ENCODE measurements around the gene CSRP2. TPM values are rescaled to one million over a fixed set of nuclear protein-coding genes. Genes with fewer than 3 reads are reported as not detected.

The CSRP2 gene
- total RNA-seq, 4 donors from 2014 or later = 1.9 to 9.6 (median 8.3) TPM

GRCh38 chr12:76908303-76909017 lies 29.6 kb upstream of the CSRP2 start:
- intact Hi-C loops (cut with DNase I; ENCODE audit: low total_unique reads) (no loop called here), in situ Hi-C loops (cut with MboI; ENCODE audit: low pct_ligation_motif_present in 1 of 4, low pct_unique_long_range_greater_than_20kb in 1 of 4, low sequenced_read_pairs in 3 of 4) (loop anchor here in 1 of 4 donors (25.0 kb wide), 2 partner anchors 96 to 296 kb away; no protein-coding TSS in a partner anchor)
- no peaks in the 10 kb centered on the region for H3K4me1 ChIP-seq
- no peak for DNase-seq
- WGBS, 2 donors (ENCODE audit: low coverage in 1 of 2) = 82 to 92% methylated on average over 4 to 5 of the region's 6 CpGs
- H3K27ac ChIP-seq = no peak overlapping the region
- H3K36me3 ChIP-seq = no peaks in the 10 kb centered on the region
- H3K9me3 ChIP-seq = no peaks in the 10 kb centered on the region
- H3K27me3 ChIP-seq = no peaks in the 10 kb centered on the region
- TF ChIP-seq CTCF (IDR thresholded peaks at IDR 0.05) (no peak), EP300 (IDR thresholded peaks at IDR 0.05; ENCODE audit: low read depth) (no peak), POLR2AphosphoS5 (IDR thresholded peaks at IDR 0.05) (no peak), POLR2A (IDR thresholded peaks at IDR 0.05) (no peak)
- no peak overlapping the region for H3K4me3 ChIP-seq

DNA sequence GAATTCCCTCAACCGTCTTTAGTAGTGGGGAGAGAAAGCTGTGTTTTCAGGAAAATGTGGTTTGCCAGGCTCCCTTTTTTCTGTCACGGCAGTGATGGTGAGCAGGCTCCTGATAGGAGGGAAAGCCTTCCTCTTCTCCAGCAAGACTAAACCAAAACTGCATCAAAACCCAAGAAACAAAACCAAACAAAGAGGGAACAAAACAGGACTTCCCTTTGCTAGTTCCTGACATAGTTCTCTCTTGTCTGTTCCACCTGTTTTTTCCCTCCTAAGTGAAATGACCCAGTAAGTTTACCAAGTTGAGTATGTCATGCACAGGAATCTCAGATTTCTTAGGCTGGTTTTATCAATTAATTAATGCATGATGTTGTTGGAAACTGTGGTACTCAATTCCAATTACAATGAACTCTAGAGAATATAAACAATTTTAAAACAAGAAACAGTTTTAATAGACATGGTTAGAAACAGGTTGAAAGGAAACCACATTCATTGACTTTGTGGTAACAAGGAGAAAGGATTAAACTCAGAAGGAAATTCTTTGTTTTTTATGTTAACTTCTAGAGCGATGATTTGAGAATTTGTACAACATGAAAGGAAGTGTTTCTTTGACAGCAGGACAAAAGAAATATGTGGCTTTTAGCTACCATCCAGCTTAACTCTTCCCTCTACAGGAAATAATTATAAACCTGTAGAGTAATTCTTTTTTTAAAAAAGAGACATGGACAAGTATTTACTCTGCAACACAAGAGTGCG lies 23.0 kb upstream of the CSRP2 start:
- WGBS, 2 donors (ENCODE audit: low coverage in 1 of 2) = 61 to 63% methylated on average over 4 of the region's 4 CpGs

DNA sequence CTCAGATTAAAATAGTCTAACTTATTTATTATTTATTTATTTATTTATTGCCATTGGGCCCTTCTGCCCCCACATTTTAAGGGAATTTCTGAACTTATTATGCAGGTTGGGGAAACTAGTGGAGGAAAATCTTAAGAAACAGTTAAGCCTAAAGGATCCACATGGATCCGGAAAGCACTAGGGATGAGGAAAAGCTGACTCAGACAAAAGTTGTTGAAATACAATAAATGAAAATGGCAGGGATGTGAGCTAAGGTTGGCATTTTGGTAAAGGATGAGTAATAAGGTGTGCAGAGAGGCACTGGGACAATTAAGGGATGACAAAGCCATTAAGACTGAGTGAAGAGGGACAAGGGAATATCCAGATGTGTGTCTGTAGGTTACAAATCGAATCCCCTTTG lies 20.7 kb upstream of the CSRP2 start:
- H3K27me3 ChIP-seq = no peaks in the 10 kb centered on the region
- 85 to 92% methylated on average over 2 of the region's 2 CpGs for WGBS, 2 donors (ENCODE audit: low coverage in 1 of 2)
- intact Hi-C loops (cut with DNase I; ENCODE audit: low total_unique reads) (no loop called here), in situ Hi-C loops (cut with MboI; ENCODE audit: low pct_ligation_motif_present in 1 of 4, low pct_unique_long_range_greater_than_20kb in 1 of 4, low sequenced_read_pairs in 3 of 4) (no loop called here)
- no peak overlapping the region for H3K27ac ChIP-seq
- H3K4me3 ChIP-seq = no peak overlapping the region
- H3K36me3 ChIP-seq = no peaks in the 10 kb centered on the region
- peaks cover 0 to 3% (median 0%) of the 10 kb centered on the region in 4 donors for H3K4me1 ChIP-seq
- no peak for DNase-seq
- no peaks in the 10 kb centered on the region for H3K9me3 ChIP-seq
- TF ChIP-seq EP300 (IDR thresholded peaks at IDR 0.05; ENCODE audit: low read depth) = no peak
- TF ChIP-seq CTCF (IDR thresholded peaks at IDR 0.05) = no peak
- no peak for TF ChIP-seq POLR2A (IDR thresholded peaks at IDR 0.05)
- TF ChIP-seq POLR2AphosphoS5 (IDR thresholded peaks at IDR 0.05) = no peak

More for the DNA sequence above, 23.0 kb upstream of the CSRP2 start:
- no peaks in the 10 kb centered on the region for H3K36me3 ChIP-seq
- H3K27me3 ChIP-seq = no peaks in the 10 kb centered on the region
- DNase-seq = no peak
- H3K27ac ChIP-seq = no peak overlapping the region
- no peaks in the 10 kb centered on the region for H3K9me3 ChIP-seq
- H3K4me3 ChIP-seq = no peak overlapping the region
- peaks cover 0 to 3% (median 0%) of the 10 kb centered on the region in 4 donors for H3K4me1 ChIP-seq
- intact Hi-C loops (cut with DNase I; ENCODE audit: low total_unique reads) (no loop called here), in situ Hi-C loops (cut with MboI; ENCODE audit: low pct_ligation_motif_present in 1 of 4, low pct_unique_long_range_greater_than_20kb in 1 of 4, low sequenced_read_pairs in 3 of 4) (loop anchor here in 1 of 4 donors (25.0 kb wide), 2 partner anchors 90 to 290 kb away; no protein-coding TSS in a partner anchor)
- TF ChIP-seq CTCF (IDR thresholded peaks at IDR 0.05) (no peak), POLR2AphosphoS5 (IDR thresholded peaks at IDR 0.05) (no peak), EP300 (IDR thresholded peaks at IDR 0.05; ENCODE audit: low read depth) (no peak), POLR2A (IDR thresholded peaks at IDR 0.05) (no peak)

GRCh38 chr12:76898442-76898841 lies 19.6 kb upstream of the CSRP2 start:
- Histone ChIP-seq H3K36me3 (no peaks in the 10 kb centered on the region), H3K4me3 (no peak overlapping the region), H3K4me1 (peaks cover 0 to 3% (median 0%) of the 10 kb centered on the region in 4 donors), H3K27ac (no peak overlapping the region), H3K9me3 (no peaks in the 10 kb centered on the region), H3K27me3 (no peaks in the 10 kb centered on the region)
- intact Hi-C loops (cut with DNase I; ENCODE audit: low total_unique reads) = no loop called here
- TF ChIP-seq POLR2AphosphoS5 (IDR thresholded peaks at IDR 0.05) (no peak), POLR2A (IDR thresholded peaks at IDR 0.05) (no peak)
- 67 to 79% methylated on average over 1 of the region's 1 CpG for WGBS, 2 donors (ENCODE audit: low coverage in 1 of 2)
- DNase-seq = no peak
- in situ Hi-C loops (cut with MboI; ENCODE audit: low pct_ligation_motif_present in 1 of 4, low pct_unique_long_range_greater_than_20kb in 1 of 4, low sequenced_read_pairs in 3 of 4) = no loop called here

Data from transverse colon (tissue), 4 donors.